DND-41 (cell line): ENCODE data around the gene ARMC3.

Experiments used
- EZH2 ChIP-seq: IDR thresholded peaks from 3 replicates; pipeline ENCODE4 v1.6.1; 2012; ENCODE audit warnings: borderline replicate concordance, low read depth, mild to moderate bottlenecking, moderate library complexity, low read length, inconsistent platforms; ENCODE audit not compliant: severe bottlenecking
- TF ChIP-seq, protein P1 (sequence below): IDR thresholded peaks from 2 replicates; pipeline ENCODE4 v1.5.1; 2012; ENCODE audit warnings: borderline replicate concordance, low read length, moderate library complexity, mild to moderate bottlenecking; ENCODE audit not compliant: poor library complexity, severe bottlenecking; ENCODE audit errors: extremely low read depth

DNA sequence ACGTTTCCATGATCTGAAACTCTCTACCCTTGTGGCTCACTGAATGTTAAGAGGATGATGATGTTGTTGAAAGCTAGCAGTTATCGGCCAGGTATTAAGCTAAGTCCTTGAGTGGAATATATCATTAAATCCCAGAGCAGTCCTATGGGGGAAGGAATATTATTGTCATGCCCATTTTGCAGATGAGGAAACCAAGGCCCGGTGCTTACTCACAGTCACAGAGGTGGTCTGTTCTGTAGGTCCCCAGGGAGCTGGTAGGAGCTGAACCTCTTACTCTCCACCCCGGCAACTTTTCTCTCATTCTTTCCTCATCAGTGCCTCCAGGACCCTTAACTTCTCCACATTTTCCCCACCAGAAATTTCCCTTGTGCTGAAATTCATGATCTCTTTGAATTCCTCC is 62.6 kb downstream of the ARMC3 start:
- TF ChIP-seq EZH2: no peak
- TF ChIP-seq, protein P1, sequence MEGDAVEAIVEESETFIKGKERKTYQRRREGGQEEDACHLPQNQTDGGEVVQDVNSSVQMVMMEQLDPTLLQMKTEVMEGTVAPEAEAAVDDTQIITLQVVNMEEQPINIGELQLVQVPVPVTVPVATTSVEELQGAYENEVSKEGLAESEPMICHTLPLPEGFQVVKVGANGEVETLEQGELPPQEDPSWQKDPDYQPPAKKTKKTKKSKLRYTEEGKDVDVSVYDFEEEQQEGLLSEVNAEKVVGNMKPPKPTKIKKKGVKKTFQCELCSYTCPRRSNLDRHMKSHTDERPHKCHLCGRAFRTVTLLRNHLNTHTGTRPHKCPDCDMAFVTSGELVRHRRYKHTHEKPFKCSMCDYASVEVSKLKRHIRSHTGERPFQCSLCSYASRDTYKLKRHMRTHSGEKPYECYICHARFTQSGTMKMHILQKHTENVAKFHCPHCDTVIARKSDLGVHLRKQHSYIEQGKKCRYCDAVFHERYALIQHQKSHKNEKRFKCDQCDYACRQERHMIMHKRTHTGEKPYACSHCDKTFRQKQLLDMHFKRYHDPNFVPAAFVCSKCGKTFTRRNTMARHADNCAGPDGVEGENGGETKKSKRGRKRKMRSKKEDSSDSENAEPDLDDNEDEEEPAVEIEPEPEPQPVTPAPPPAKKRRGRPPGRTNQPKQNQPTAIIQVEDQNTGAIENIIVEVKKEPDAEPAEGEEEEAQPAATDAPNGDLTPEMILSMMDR: no peak
